ENCODE results near the gene ETV3.
"Not testable (repeated sequence)": the region's sequence is repeated elsewhere in the genome, so short reads cannot be mapped to it uniquely, and the experiment has no call there.

The ETV3 gene

DNA sequence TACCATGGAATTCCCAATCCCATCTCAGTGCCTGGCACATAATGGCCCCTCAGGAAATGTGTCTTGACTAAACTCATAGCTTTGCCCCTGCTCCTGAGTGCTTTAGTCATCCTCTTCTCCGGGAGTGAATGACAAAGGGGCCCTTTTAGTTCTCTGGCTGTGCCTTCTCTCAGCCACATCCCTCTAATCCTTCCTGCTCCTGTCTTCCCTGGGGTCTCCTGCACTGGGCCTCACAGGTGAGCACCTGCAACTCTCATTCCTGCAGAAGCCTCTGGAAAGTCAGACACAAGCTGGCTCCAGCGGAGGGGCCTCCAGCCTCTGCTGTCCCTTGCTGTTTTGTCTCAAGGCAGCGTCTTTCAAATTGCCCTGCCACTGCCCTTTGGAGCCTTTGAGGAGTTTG, 24.6 kb downstream of the ETV3 start:
- in situ Hi-C loops (cut with MboI; ENCODE audit: low sequenced_read_pairs) = no loop called here

DNA sequence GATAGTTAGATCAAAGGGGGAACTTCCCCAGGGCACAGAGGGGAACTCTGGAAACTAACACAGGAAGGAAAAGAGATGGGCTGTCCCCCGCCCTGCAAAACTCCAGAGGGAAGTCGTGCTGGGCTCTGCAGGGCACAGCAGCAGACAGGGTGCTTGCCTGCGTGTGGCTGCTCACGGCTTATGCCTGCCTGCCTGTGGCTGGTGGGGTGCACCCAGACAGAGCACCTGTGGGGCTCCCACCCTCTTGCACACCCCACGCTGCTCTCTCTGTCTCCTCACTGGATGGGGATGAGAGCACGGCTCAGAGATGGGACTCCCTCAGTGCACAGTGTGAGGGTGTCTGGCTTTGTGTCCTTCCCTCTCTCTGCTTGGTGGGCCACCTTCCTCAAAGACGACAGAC, 25.1 kb downstream of the ETV3 start:
- in situ Hi-C loops (cut with MboI; ENCODE audit: low sequenced_read_pairs) = no loop called here

DNA sequence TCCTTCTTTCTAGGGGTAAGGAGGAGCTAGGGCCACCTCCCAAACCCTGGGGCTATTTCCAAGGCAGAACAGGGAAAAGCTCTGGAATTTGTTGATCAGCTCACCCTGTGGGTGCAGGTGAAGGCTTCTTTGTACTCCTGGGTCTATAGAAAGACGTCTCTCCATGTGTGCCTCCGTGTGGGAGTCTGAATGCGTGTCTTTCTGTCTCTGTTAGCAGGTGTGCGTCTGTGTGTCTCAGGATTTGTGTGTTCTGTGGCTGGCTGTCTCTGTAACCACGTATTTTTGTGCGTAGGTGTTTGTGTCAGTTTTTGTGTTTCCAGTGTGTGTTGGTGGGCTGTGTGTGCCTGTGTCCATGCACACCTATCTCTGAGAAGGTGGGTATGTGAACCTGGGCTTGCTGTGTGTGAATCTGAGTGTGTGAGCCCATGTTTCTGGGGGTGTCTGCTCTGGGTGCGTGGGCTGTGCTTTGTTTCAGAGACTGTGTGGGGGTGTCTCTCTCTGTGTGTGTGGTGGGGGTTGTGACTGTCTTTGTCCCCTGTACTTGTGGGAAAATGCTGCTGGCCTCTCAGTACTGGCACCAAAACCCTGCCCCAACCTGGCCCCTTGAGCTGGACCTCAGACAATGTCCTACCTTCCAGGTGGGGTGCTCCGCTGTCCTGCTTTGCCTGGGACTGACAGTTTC, 25.9 kb downstream of the ETV3 start:
- in situ Hi-C loops (cut with MboI; ENCODE audit: low sequenced_read_pairs) = no loop called here

DNA sequence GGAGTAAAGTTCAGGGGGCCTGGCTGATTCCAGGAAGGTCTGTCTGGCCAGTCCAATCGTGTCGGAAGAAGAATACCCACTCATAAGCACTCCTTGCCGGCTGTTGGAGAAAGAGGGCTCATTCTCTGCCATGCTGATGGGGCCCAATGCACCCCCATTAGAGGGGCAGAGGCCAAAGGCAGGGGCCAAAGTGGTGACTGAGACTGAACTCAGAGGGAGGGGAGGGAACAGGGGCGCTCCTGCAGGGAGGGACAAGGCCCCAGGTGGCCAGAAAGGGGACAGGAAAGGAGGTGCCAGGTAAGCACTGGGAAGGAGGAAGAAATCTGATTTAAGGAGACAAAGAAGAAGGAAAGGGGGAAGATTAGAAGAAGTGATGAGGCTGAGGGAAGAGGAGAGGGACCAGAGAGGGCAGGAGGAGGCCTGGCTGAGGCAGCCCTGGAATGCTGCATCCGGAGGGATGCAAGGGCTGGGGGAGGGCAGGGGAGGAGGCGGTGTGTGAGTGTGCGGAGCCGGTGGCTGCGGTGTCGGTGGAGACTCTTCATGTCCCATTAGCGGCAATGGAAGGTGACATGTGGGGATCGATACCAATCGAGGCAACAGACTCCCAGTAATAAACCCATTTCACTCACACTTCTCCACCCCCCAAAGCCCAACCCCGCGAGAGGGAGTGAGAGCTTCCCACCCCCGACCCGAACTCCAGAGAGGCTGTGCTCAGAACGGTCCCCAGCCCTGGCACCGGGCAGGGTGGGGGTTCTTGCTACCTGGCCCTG, 26.6 kb downstream of the ETV3 start:
- in situ Hi-C loops (cut with MboI; ENCODE audit: low sequenced_read_pairs) = no loop called here

DNA sequence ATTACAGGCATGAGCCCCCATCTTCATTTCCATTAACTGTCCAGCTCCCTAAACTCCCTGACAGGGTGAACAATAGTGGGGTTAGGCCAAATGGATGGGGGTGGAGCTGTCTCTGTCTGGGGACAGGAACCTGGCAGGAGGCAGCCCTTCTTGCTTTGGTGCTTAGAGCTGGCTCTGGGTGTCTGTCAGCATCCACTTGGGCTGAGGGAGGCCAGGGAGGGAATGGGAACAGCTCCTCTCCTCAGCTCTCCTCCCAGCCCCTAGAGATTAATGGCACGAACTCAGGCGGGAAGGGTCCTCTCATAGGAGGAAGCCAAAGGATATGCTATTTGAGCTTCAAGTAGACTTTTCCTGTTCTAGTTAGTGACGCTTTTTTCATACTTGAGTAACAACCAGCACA, 27.5 kb downstream of the ETV3 start:
- in situ Hi-C loops (cut with MboI; ENCODE audit: low sequenced_read_pairs) = no loop called here

DNA sequence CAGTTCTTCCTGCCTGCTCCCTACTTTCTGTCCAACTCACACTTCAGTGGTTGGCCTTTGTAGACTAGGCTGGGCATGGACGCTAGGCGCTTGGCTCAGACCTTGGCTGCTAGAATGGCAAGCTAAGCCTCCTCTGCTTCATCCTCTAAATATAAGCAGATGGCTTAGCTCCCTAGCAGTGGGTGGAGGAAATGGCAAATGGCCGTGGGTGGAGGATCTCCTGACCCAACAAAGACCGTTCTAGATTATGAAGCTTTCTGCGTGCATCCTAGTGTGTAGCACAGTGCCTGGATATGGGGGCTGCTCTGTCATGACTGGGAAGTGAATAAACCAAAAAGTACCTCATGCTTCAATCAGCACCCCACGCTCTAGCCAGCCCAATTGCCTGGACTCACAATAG, 28.2 kb downstream of the ETV3 start:
- in situ Hi-C loops (cut with MboI; ENCODE audit: low sequenced_read_pairs) = no loop called here

DNA sequence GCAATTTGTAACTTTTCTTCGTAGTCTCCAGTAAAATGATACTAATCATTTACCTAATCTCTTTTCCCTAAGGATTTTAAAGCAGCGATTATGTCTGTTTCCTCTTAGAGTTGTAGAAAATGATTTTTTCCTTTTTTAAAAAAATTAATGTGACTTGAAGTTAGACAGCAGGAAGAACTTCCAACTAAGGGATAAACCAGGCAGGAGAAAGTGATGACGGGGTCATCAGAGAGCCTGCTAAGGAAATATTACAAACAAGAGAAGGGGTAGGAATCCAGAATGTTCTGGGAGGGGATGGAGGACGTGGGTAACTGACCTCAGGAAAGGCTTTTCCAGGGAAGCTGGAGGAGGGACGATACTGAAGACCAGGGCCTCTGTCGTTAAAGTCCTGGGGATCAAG, 29.7 kb downstream of the ETV3 start:
- in situ Hi-C loops (cut with MboI; ENCODE audit: low sequenced_read_pairs) = no loop called here

DNA sequence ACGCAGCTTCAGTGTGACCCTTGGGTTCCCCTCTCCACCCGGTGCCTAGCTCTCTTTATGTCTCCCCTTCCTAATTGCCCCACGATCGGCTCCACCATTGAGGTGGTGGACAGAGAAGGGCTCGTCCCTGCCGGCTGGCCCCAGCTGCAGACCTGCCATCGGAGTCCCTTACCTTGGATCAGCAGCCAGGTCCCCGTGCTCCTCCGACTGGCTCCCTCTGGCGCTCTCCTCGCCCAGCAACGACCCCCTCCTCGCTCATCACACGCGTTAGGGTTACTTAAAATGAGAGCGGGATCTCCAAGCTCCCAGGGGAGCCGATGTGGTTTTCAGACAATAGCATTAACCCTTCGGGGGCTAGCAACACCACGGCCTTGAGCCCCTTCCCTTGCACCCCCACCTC, 30.5 kb downstream of the ETV3 start:
- in situ Hi-C loops (cut with MboI; ENCODE audit: low sequenced_read_pairs) = no loop called here

GRCh38 chr1:157106813-157107189, 31.4 kb downstream of the ETV3 start:
- in situ Hi-C loops (cut with MboI; ENCODE audit: low sequenced_read_pairs) = no loop called here

DNA sequence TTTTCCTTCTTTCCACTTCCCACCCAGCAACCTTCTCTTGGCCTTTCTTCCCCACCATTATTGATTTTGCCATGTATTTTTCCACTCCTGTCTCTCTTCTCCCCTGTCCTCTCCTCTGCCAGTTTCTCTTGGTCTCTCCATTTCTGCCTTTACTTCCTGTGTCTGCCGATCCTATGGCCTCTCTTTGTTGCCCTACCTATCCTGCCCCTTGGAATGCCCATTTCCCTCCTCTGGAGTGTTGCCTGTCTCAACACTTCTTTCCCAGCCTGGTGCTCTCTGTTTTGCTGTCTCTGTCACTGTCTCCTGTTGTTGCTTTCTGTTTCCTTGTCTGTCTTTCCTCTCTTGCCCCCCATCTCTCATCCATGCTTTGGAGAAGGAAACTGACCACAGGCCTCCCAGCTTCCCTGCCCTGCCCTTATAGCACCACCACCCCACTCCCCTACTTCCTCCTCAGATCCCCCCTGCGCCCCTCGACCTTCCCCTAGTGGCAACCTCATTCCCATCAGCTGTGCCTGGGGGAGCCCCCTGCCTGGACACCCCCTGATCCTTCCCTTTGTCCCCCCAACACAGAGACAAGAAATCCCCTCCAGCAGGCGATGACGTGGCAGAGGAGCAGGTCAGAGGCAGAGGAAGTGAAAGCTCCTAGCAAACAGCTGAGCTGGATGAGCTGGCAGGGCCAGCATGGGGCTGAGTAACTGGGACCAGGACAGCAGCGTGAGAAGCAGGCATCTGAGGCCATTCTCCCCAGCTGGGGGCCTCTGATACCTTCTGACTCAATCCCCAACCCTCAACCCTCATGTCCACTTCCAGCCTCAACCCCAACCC, 32.0 kb downstream of the ETV3 start:
- in situ Hi-C loops (cut with MboI; ENCODE audit: low sequenced_read_pairs) = no loop called here

DNA sequence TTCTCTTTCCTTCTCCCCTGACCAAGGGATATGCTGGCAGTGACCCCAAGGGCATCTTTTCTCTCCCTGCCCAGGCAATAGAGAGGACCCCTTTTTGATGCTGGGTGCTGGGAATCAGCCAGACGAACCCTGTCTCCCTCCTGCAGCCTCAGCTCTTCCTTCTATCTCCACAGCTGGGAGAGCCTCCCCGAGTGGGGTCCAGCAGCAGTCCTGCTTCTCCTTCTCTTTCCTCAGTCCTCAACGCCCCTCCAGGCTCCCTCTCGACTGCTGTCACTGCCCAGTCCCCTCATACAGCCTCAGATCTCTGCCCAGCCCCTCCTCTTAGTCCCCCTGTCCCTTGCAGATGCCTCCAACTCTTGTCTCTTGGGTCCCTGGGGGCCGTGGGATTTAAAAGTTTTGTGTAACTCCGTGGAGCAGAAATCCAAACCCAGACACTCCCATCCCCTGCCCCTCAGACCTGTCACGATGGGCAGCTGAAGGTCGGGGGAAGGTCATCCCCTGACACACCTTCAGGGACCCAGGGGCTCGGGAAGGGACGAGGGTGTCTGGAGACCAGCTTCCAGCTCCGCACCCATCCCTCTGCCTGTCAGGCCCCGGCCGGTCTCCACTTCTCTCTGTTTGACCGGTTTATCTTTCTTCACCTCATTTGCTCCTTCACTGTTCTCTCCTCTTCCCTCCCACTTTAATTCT, 32.8 kb downstream of the ETV3 start:
- in situ Hi-C loops (cut with MboI; ENCODE audit: low sequenced_read_pairs) = no loop called here

- in situ Hi-C loops (cut with MboI; ENCODE audit: low sequenced_read_pairs) = no loop called here
These were observed 33.4 kb downstream of the ETV3 start for GRCh38 chr1:157104598-157105293.

DNA sequence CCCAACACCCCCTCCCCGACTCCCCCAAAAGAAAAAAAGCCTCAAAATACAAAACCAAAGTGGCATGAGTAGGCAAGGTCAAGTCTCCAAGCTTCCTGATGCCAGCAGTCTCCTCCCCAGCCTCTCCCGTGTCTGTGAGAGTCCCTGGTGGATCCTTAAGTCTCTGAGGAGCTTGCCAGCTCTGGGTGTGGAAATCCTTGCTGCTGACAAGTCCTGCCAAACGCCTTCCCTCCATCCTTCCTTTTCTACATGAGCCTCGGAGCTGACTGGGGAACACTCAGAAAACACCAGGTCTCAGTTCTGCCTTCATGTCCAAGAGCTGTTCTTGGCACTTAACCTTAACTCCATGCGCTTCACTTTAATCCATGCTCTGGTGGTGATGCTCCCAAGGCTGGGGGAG, 34.9 kb downstream of the ETV3 start:
- in situ Hi-C loops (cut with MboI; ENCODE audit: low sequenced_read_pairs) = no loop called here

GRCh38 chr1:157101149-157101548, 37.0 kb downstream of the ETV3 start:
- in situ Hi-C loops (cut with MboI; ENCODE audit: low sequenced_read_pairs) = no loop called here

DNA sequence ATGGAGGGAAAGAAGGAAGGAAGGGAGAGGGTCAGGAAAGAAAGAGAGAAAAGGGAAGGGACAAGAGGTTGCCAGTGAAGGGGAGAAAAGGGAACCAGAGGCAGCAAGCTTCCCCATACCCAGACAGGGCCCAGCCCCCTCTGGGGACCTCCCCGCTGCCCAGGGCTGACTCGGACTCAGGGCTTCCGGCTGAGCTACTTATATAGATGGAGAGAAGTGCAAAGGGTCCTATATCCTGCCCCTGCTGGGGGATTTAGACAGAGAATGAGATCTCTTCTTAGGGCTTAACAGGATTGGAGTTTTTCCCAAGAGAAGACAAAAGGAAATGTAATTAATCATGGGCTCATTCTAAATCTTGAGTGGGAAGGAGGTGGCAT, 38.6 kb downstream of the ETV3 start, which contains the start of gene ETV3L:
Gene ETV3L (minus strand): TSS at position 176 of the 377 bp plus-strand sequence. CDS start 285 bp downstream, outside the sequence.
- in situ Hi-C loops (cut with MboI; ENCODE audit: low sequenced_read_pairs) = no loop called here

DNA sequence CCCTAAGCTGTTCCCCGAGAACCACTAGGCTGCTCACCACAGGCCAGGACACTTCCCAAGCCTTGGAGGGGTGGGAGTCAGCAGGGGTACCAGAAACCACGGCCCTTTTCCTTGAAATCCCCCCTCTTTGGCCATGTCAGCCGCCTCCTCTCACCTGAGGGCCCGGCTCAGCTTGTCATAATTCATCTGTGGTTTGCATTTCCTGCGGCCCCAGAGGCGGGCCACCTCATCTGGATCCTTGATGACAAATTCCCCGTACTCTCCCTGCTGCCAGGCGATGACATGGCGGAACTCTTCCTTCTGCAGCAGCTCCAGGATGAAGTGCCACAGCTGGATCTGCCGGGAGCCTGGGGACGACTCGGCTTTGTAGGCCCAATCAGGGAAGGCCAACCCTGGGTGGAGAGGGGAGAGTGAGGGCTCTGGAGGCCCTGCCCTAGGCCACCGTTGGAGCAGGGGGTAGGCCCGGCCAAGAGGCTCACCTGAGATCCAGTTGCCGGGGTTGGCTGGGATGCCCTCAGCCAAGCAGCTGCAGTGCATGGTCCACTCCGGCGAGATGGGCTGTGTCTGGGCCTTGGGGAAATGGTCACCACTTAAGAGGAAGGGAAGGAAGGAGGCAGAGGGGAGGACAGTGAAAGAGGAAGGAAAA, 39.1 kb downstream of the ETV3 start:
- in situ Hi-C loops (cut with MboI; ENCODE audit: low sequenced_read_pairs) = not testable (repeated sequence)

DNA sequence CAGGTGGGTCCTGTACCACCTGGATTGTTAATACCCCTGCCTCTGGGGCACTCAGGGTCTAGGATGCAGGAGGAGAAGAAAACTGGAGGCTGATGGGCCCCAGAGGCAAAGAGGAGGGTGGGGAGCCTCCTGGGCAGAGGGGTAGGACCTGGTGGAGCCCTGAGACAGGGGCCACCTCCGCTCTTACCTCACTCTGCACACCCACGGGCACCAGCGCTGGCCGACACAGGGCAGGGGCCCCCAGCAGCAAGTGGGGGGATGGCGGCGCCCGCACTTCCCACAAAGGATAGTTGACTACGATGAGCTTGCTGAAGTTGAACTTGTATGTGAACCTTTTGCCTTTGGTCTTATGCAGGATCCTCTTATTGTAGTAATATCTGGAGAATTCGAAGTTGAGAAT, 39.7 kb downstream of the ETV3 start:
- in situ Hi-C loops (cut with MboI; ENCODE audit: low sequenced_read_pairs) = no loop called here

DNA sequence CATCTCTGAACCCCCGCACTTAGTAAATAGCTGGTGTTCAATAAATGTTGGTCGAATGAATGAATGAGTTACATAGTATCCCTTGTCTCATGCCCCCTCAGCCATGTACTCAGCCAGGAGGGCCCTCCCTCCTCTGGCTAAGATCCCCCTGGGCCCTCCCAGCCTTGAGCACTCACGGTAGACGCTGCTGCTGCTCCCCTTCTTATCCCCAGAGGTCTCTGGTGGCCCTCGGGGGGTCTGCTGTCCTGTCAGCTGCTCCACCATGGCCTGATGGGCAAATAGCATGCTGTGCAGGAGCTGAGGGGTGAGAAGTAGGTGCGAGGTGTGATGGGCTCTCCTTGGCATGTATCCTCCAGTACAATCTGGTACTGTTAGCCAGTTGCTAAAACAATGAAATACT, 40.5 kb downstream of the ETV3 start:
- in situ Hi-C loops (cut with MboI; ENCODE audit: low sequenced_read_pairs) = no loop called here

- in situ Hi-C loops (cut with MboI; ENCODE audit: low sequenced_read_pairs) = no loop called here
These were observed 41.3 kb downstream of the ETV3 start for GRCh38 chr1:157096881-157097280.

- in situ Hi-C loops (cut with MboI; ENCODE audit: low sequenced_read_pairs) = no loop called here
These were observed 42.6 kb downstream of the ETV3 start for GRCh38 chr1:157095551-157095950.

Measured in HL-60/S4 (cell line).